Measurements from ENCODE around the gene DEPDC5.

DNA sequence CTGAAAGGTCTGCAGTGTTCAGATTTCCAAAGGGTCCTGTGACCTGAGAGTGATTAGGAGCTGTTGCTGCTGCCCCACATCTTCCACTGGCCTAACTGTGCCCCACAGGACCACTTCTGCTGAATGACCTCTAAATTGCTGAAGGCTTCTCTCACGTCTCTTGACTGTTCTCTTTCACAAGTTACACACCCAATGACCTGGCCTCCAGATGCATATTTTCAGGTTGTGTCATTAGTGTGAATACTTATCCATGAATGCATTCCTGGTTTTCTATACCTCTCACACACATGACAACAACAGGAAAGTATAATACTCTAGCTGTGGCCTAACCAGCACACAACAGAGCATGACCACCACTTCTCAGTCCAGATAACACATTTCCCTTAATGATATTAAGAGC lies 19.3 kb upstream of the DEPDC5 start:
- TF ChIP-seq POLR2AphosphoS5 (IDR thresholded peaks at IDR 0.05) (no peak), POLR2A (IDR thresholded peaks at IDR 0.05) (no peak), EP300 (IDR thresholded peaks at IDR 0.05) (no peak)
- TF ChIP-seq, protein P1, sequence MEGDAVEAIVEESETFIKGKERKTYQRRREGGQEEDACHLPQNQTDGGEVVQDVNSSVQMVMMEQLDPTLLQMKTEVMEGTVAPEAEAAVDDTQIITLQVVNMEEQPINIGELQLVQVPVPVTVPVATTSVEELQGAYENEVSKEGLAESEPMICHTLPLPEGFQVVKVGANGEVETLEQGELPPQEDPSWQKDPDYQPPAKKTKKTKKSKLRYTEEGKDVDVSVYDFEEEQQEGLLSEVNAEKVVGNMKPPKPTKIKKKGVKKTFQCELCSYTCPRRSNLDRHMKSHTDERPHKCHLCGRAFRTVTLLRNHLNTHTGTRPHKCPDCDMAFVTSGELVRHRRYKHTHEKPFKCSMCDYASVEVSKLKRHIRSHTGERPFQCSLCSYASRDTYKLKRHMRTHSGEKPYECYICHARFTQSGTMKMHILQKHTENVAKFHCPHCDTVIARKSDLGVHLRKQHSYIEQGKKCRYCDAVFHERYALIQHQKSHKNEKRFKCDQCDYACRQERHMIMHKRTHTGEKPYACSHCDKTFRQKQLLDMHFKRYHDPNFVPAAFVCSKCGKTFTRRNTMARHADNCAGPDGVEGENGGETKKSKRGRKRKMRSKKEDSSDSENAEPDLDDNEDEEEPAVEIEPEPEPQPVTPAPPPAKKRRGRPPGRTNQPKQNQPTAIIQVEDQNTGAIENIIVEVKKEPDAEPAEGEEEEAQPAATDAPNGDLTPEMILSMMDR (IDR thresholded peaks at IDR 0.05), result no peak

Data from sigmoid colon (tissue), 4 donors.